ENCODE results near the gene CDH1.
"Not testable (repeated sequence)": the region's sequence is repeated elsewhere in the genome, so short reads cannot be mapped to it uniquely, and the experiment has no call there.

Gene CDH1

DNA sequence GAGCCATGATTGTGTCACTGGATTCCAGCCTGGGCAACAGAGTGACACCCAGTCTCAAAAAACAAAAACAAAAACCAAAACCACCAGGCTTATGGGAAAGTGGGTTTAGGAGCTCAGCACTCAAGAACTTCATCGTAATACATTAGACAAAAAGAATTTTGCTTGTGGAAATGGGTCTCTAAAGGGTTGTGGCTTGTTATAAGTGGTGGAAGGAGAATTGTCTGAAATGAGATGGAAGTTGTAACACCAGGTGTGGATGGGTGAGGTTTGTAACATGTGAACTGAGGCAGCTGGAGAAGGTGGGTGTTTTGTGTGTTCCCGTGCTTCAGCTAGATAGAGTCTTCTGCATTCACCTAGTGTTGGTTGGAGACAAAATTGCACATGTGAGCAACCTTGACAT lies 35.8 kb downstream of the CDH1 start:
- no peaks in the 10 kb centered on the region for H3K36me3 ChIP-seq (ENCODE audit: control insufficient read depth, insufficient read depth, low read length)
- no peaks in the 10 kb centered on the region for H3K27me3 ChIP-seq (ENCODE audit: control insufficient read depth, insufficient read depth, low read length)
- no peak overlapping the region for H3K9ac ChIP-seq (ENCODE audit: low read length)
- no peak overlapping the region for H3K27ac ChIP-seq (ENCODE audit: low read depth, low read length)
- no peaks in the 10 kb centered on the region for H3K4me1 ChIP-seq (ENCODE audit: control insufficient read depth, insufficient read depth, low read length)
- no peak overlapping the region for H3K4me3 ChIP-seq (ENCODE audit: low read length)

DNA sequence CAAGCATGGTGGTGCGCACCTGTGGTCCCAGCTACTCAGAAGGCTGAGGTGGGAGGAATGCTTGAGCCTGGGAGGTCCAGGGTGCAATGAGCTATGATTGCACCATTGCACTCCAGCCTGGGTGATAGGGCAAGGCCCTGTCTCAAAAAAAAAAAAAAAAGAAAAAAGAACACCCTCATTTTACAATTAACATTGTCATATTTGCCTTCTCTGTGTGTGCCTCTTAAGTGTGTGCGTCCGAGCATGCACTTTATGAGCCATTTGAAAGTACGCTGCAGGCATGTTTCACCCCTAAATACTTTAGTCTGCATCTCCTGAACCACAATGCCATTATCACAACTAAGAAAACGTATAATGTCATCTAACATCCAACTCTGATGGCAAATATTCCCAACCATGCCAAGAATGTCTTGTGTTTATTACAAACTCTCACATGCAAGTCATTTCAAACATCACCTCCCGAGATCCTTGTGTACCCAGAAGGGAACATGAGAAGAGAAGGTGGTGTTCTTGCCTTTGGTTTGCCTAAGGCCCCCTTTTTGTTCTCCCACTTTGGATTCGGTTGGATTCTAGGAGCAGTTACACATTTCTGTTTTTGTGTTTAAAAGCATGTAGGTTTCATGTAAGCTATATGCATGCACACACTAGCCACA lies 38.0 kb downstream of the CDH1 start:
- no peak overlapping the region for H3K9ac ChIP-seq (ENCODE audit: low read length)
- no peak overlapping the region for H3K27ac ChIP-seq (ENCODE audit: low read depth, low read length)
- H3K4me3 ChIP-seq (ENCODE audit: low read length): no peak overlapping the region
- no peaks in the 10 kb centered on the region for H3K27me3 ChIP-seq (ENCODE audit: control insufficient read depth, insufficient read depth, low read length)
- no peaks in the 10 kb centered on the region for H3K4me1 ChIP-seq (ENCODE audit: control insufficient read depth, insufficient read depth, low read length)
- no peaks in the 10 kb centered on the region for H3K36me3 ChIP-seq (ENCODE audit: control insufficient read depth, insufficient read depth, low read length)

DNA sequence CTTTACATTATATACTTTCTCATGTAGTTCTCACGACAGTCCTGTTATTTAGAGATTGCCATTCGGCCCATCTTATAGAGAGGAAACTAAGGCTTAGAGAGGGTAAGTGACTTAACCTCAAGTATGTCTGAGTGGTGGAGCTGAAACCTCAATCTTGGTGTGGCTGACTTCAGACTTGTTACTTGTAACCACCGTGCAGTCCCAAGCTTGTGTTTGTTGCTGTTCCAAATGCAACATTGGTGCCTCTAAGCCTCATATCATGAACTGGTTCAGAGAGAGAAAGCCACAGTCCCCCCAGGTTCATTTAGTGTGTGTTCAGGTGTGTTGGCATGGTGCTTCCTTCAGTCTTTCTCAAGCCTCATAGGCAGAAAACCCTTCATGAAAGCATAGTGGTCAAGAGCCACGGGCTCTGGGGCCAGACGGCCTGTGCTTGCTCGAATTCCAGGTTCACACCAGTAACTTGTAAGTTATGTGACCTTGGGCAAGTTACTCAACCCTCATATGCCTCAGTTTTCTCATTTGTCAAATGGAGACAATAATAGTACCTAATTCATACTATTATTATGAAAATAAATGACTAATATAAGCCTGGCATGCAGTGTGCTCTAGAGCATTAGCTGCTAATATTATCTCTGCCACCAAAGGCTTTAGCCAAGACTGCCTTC lies 39.9 kb downstream of the CDH1 start:
- Histone ChIP-seq H3K4me3 (ENCODE audit: low read length) (no peak overlapping the region), H3K4me1 (ENCODE audit: control insufficient read depth, insufficient read depth, low read length) (no peaks in the 10 kb centered on the region), H3K27me3 (ENCODE audit: control insufficient read depth, insufficient read depth, low read length) (no peaks in the 10 kb centered on the region), H3K27ac (ENCODE audit: low read depth, low read length) (no peak overlapping the region), H3K9ac (ENCODE audit: low read length) (no peak overlapping the region), H3K36me3 (ENCODE audit: control insufficient read depth, insufficient read depth, low read length) (no peaks in the 10 kb centered on the region)

DNA sequence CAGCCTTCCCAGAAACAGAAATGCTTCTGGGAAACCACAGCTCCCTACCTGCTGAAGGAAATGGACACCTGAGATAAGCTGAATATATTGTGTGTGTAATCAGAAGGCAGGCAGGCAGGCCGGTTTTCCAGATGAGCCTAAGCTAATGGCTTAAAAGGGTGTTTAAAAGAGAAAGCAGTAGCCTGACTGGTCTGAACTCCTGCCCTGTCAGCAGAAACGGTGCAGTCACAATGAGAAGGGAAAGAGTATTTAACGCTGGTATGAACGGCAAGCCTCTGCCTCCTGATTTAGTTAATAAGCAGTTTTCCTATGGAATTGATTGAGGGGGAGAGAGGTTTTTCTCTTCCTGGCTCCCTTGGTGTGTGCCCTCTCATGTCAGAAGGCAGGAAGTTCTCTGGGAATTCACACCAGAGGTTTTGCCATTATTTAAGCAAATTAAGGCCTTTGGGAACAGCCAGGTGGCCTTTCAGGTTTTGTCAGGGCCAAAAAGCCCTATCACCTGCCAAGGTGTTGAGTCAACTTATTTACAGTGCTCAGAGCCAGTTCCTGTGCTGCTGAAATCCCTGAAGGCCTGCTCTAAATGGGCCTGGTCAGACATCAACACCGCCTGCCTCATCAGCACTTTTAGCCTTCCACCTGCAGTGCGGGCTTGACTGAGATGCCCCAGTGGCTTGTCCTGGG lies 41.6 kb downstream of the CDH1 start:
- Histone ChIP-seq H3K4me1 (ENCODE audit: control insufficient read depth, insufficient read depth, low read length) (no peaks in the 10 kb centered on the region), H3K36me3 (ENCODE audit: control insufficient read depth, insufficient read depth, low read length) (no peaks in the 10 kb centered on the region), H3K27me3 (ENCODE audit: control insufficient read depth, insufficient read depth, low read length) (no peaks in the 10 kb centered on the region), H3K9ac (ENCODE audit: low read length) (no peak overlapping the region), H3K27ac (ENCODE audit: low read depth, low read length) (no peak overlapping the region), H3K4me3 (ENCODE audit: low read length) (no peak overlapping the region)

DNA sequence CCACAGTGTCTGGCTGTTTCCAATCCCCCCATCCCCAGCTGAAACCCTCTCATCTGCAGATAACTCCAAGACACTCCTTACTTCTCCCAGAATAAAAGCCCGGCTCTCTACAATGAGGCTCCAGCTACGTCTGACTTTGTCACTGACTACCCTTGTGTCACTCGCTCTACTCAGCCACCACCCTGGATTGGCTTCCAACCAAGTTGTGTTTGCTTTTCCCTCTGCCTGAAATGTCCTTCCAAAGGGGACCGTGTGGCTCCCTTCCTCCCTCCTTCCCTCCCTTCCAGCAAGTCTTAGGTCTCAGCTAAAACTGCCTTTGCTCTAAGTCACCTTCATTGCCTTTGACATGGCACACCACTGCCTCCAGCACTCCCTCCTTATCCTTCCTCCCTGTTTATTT lies 42.8 kb downstream of the CDH1 start:
- no peaks in the 10 kb centered on the region for H3K36me3 ChIP-seq (ENCODE audit: control insufficient read depth, insufficient read depth, low read length)
- H3K4me1 ChIP-seq (ENCODE audit: control insufficient read depth, insufficient read depth, low read length): no peaks in the 10 kb centered on the region
- H3K27ac ChIP-seq (ENCODE audit: low read depth, low read length): no peak overlapping the region
- H3K27me3 ChIP-seq (ENCODE audit: control insufficient read depth, insufficient read depth, low read length): no peaks in the 10 kb centered on the region
- H3K4me3 ChIP-seq (ENCODE audit: low read length): no peak overlapping the region
- no peak overlapping the region for H3K9ac ChIP-seq (ENCODE audit: low read length)

DNA sequence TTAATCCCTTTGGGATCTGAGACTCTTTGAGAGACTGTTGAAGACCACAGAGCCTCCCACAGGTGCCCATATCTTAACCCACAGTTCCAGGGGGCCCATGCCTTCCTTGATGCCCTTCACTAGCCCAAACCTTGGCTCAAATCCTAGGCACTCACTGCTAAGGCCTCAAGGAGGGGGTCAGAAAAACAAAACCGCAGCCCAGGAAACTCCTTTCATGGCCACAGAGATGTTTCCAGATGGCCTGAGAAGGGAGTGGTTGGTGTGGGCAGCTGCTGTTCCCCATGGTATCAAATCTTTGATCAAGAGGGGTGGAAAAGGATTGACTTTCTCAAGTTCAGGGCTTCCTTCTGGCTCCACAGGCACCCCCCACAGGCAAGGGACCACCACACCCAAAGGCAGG lies 44.7 kb downstream of the CDH1 start:
- no peak overlapping the region for H3K27ac ChIP-seq (ENCODE audit: low read depth, low read length)
- no peaks in the 10 kb centered on the region for H3K27me3 ChIP-seq (ENCODE audit: control insufficient read depth, insufficient read depth, low read length)
- H3K36me3 ChIP-seq (ENCODE audit: control insufficient read depth, insufficient read depth, low read length): no peaks in the 10 kb centered on the region
- no peak overlapping the region for H3K9ac ChIP-seq (ENCODE audit: low read length)
- H3K4me1 ChIP-seq (ENCODE audit: control insufficient read depth, insufficient read depth, low read length): no peaks in the 10 kb centered on the region
- no peak overlapping the region for H3K4me3 ChIP-seq (ENCODE audit: low read length)

DNA sequence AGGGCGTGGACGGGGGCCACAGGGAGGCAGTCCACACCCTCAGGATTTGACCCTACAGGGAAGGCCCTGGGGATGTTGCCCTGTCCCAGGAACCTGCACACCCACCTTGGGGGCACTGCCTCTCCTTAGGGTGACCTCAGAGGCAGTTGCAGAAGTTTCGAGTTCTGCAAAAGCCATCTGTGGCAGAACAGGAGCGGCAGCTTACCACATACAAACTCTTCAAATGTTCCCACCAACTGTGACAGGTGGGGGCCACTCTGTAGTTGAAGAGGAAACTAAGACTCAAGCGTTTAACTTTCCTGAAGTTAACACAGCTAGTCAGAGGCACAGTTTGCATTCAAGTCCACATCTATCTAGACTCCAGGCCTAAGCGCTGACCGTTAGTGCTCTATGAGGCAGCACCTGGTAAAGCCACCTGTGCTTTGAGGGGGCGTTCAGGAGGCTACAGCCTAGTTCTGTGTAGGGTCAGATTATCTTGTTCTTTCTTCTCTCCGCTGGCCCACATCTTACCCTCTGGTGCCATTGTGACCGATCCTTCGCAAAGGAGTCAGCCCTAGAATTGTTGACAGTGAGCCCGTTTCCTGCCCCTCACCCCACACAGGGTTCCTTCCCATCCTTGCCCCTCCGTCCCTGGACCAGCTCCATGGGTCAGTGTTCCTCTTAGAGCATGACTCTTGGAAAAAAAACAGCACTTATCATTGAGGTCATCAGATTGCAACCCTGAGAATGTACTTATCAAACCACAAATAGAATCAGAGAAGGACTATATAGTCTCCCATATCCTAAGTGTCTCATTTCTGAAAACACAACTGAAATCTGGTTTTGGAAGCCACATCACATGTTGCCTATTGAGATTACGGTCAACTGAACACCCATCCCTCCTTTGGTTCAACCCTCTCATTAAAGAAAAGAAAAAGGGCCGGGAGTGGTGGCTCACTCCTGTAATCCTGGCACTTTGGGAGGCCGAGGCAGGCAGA lies 45.4 kb downstream of the CDH1 start:
- H3K27ac ChIP-seq (ENCODE audit: low read depth, low read length): no peak overlapping the region
- H3K9ac ChIP-seq (ENCODE audit: low read length): no peak overlapping the region
- H3K27me3 ChIP-seq (ENCODE audit: control insufficient read depth, insufficient read depth, low read length): no peaks in the 10 kb centered on the region
- no peaks in the 10 kb centered on the region for H3K4me1 ChIP-seq (ENCODE audit: control insufficient read depth, insufficient read depth, low read length)
- no peaks in the 10 kb centered on the region for H3K36me3 ChIP-seq (ENCODE audit: control insufficient read depth, insufficient read depth, low read length)
- H3K4me3 ChIP-seq (ENCODE audit: low read length): no peak overlapping the region

DNA sequence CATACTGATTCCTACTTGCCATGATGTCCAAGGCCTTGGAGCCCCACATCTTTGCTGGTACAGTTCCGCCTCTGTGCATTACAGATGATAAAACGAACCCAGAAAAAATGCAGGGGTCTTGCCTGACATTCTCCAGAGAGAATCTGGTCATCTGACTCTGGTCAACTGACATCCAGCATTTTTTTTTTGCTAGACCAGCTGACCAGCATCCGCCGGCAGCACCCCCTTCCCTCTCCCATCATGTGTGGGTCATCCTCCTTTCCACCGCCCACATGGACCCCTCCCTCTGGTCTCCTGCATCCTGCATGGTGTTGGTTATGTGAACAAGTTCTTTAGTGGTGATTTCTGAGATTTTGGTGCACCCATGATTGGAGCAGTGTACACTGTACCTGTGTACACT lies 47.1 kb downstream of the CDH1 start:
- Histone ChIP-seq H3K36me3 (ENCODE audit: control insufficient read depth, insufficient read depth, low read length) (no peaks in the 10 kb centered on the region), H3K9ac (ENCODE audit: low read length) (no peak overlapping the region), H3K27me3 (ENCODE audit: control insufficient read depth, insufficient read depth, low read length) (no peaks in the 10 kb centered on the region), H3K4me1 (ENCODE audit: control insufficient read depth, insufficient read depth, low read length) (no peaks in the 10 kb centered on the region), H3K4me3 (ENCODE audit: low read length) (no peak overlapping the region), H3K27ac (ENCODE audit: low read depth, low read length) (no peak overlapping the region)

DNA sequence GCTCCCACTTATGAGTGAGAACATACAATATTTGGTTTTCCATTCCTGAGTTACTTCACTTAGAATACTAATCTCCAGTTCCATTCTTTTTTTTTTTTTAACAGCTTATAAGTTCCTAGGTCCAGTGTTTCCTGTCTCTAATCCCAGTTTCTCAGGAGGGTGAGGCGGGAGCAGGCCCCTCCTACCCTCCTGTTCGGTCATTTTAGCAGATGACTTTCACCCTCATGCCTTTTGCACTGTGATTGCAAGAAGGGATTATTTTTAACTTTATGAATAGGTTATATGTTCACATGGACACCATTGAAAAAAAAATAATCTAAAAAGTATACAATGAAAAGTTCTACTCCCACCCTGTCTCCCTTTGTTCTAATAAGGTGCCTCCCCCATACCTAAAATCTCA lies 47.6 kb downstream of the CDH1 start:
- H3K27ac ChIP-seq (ENCODE audit: low read depth, low read length): no peak overlapping the region
- no peak overlapping the region for H3K4me3 ChIP-seq (ENCODE audit: low read length)
- no peaks in the 10 kb centered on the region for H3K4me1 ChIP-seq (ENCODE audit: control insufficient read depth, insufficient read depth, low read length)
- no peaks in the 10 kb centered on the region for H3K36me3 ChIP-seq (ENCODE audit: control insufficient read depth, insufficient read depth, low read length)
- no peaks in the 10 kb centered on the region for H3K27me3 ChIP-seq (ENCODE audit: control insufficient read depth, insufficient read depth, low read length)
- H3K9ac ChIP-seq (ENCODE audit: low read length): no peak overlapping the region

DNA sequence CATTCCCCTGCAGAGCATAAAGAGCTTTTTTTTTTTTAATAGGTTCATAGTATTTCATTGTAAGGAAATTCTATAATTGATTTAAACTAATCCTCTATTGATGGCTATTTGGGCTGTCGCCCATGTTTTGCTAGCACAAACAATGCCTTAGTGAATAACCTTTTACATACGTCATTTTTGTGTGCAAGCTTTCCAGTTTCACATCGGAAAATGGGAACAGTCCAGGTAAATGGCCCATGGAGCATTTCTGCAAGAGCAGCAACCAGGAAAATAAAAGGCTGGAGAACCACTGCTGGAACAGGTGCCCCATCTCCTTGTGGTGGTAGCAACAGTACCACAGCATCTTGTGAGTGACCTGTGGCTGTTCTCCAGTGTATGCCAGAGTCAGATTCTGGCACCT lies 48.6 kb downstream of the CDH1 start:
- Histone ChIP-seq H3K27ac (ENCODE audit: low read depth, low read length) (no peak overlapping the region), H3K9ac (ENCODE audit: low read length) (no peak overlapping the region), H3K36me3 (ENCODE audit: control insufficient read depth, insufficient read depth, low read length) (no peaks in the 10 kb centered on the region), H3K4me3 (ENCODE audit: low read length) (no peak overlapping the region), H3K27me3 (ENCODE audit: control insufficient read depth, insufficient read depth, low read length) (no peaks in the 10 kb centered on the region), H3K4me1 (ENCODE audit: control insufficient read depth, insufficient read depth, low read length) (no peaks in the 10 kb centered on the region)

DNA sequence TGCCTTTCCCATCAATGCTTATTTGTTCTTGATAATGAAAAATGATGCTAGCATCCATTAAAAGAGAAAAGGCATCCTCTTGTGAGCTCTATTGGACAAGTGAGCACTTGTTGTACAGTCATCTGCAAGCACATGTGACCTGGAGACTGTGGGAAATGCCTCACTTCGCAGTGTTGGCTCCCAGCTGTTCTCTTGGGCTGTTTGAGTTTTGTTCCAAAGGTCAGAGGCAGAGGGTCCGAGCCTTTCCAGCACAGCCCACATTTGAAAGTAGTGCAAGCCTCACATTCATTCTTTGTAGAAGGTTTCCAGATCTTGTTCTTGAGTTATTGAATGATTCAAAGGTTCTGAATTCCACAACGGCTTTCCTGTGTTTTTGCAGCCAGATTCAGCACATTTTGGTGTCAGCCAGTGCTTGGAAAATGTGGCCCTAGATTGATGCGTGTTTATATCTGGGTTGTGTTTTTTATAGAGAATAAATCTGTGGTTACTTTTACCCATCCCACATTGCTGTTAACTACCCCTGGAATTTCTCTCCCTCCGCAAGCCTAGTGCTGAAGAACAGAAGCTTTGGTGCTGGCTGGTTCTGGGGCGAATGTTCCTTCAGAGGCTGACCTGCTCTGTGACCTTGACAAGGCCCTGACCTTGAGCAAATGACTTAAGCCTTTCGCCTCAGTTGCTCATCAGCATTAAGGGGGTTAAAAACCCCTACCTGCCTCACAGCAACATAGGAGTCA lies 49.8 kb downstream of the CDH1 start:
- Histone ChIP-seq H3K4me1 (ENCODE audit: control insufficient read depth, insufficient read depth, low read length) (no peaks in the 10 kb centered on the region), H3K36me3 (ENCODE audit: control insufficient read depth, insufficient read depth, low read length) (no peaks in the 10 kb centered on the region), H3K27ac (ENCODE audit: low read depth, low read length) (no peak overlapping the region), H3K9ac (ENCODE audit: low read length) (no peak overlapping the region), H3K27me3 (ENCODE audit: control insufficient read depth, insufficient read depth, low read length) (no peaks in the 10 kb centered on the region), H3K4me3 (ENCODE audit: low read length) (no peak overlapping the region)

DNA sequence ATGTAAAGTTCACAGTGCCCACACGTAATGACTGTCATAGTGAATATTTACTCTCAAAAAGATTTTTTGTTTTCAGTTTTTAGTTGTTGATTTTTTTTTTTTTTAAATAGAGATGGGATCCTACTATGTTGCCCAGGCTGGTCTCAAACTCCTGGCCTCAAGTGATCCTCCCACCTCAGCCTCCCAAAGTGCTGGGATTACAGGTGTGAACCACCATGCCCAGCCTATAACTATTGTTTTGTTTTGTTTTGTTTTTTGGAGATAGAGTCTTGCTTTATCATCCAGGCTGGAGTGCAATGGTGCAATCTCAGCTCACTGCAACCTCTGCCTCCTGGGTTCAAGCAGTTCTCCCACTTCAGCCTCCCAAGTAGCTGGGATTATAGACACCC lies 50.3 kb downstream of the CDH1 start:
- H3K36me3 ChIP-seq (ENCODE audit: control insufficient read depth, insufficient read depth, low read length); H3K4me3 ChIP-seq (ENCODE audit: low read length); H3K4me1 ChIP-seq (ENCODE audit: control insufficient read depth, insufficient read depth, low read length); H3K27ac ChIP-seq (ENCODE audit: low read depth, low read length); H3K27me3 ChIP-seq (ENCODE audit: control insufficient read depth, insufficient read depth, low read length); H3K9ac ChIP-seq (ENCODE audit: low read length): not testable (repeated sequence)

All from rectal smooth muscle tissue (tissue), 1 donor.